SK-N-SH (cell line): ENCODE data around the gene RPUSD3. TPM values are rescaled to one million over a fixed set of nuclear protein-coding genes. Genes with fewer than 3 reads are reported as not detected.
A peak's percentile ranks its signal among the peaks of the same experiment; 100 is the strongest.
"Not testable (repeated sequence)": the region's sequence is repeated elsewhere in the genome, so short reads cannot be mapped to it uniquely, and the experiment has no call there.

ENCODE experiments used
- CTCF ChIA-PET: fragments of 300-600, 350-600 bp; formaldehyde crosslinking; extraction: SDS; loops from one replicate; lab custom pipeline; 2021; lab: Yijun Ruan, JAX
- POLR2A ChIA-PET: fragments of 350-600 bp; sonication (Branson Sonifier 250); formaldehyde crosslinking; extraction: SDS; loops from one replicate; lab custom pipeline; 2020; ENCODE audit warnings: antibody characterized with exemption, inconsistent platforms; lab: Yijun Ruan, JAX
- DNase-seq: peaks from one replicate; pipeline ENCODE4 v3.0.0; 2012
- H2AFZ ChIP-seq: fragments of 200-600 bp; sonication (generic); 2 replicates; pipeline ENCODE4 v1.8.1; 2016; ENCODE audit warnings: antibody characterized with exemption, mild to moderate bottlenecking, low read depth
- H3F3A ChIP-seq: fragments of 200-600 bp; sonication (generic); replicated peaks from 2 replicates; pipeline ENCODE3; 2016; ENCODE audit warnings: antibody characterized with exemption, mild to moderate bottlenecking; ENCODE audit not compliant: insufficient read depth
- H3K27ac ChIP-seq, 2 experiments: fragments of 200-500 bp in 1 of 2; fragments of 200-600 bp in 1 of 2; sonication (Bioruptor generic) in 1 of 2; sonication (generic), shearing (Covaris generic) in 1 of 2; 2 replicates each; pipeline versions ENCODE4 v1.5.1 to v1.6.1; 2014 to 2016; ENCODE audit warnings: low read depth in 2 of 2, inconsistent platforms in 1 of 2, low read length in 1 of 2, mild to moderate bottlenecking in 1 of 2, mixed read lengths in 1 of 2
- H3K27me3 ChIP-seq: fragments of 200-600 bp; sonication (generic), shearing (Covaris generic); 2 replicates; pipeline ENCODE4 v1.6.1; 2016; ENCODE audit warnings: mixed run types; ENCODE audit not compliant: insufficient read depth
- H3K36me3 ChIP-seq, 2 experiments: fragments of 200-500 bp in 1 of 2; fragments of 200-600 bp in 1 of 2; sonication (Bioruptor generic) in 1 of 2; sonication (generic) in 1 of 2; replicated peaks in 1 of 2; 2 replicates each; pipeline versions ENCODE3 to v1.5.1; 2014 to 2016; ENCODE audit warnings: low read length in 1 of 2, mild to moderate bottlenecking in 1 of 2; ENCODE audit not compliant: insufficient read depth in 2 of 2, control insufficient read depth in 1 of 2
- H3K4me1 ChIP-seq, 2 experiments: fragments of 200-500 bp in 1 of 2; fragments of 200-600 bp in 1 of 2; sonication (Bioruptor generic) in 1 of 2; sonication (generic), shearing (Covaris generic) in 1 of 2; 2 replicates each; pipeline versions ENCODE4 v1.5.1 to v1.6.1; 2014 to 2016; ENCODE audit warnings: low read depth in 1 of 2, low read length in 1 of 2, mixed run types in 1 of 2; ENCODE audit not compliant: insufficient read depth in 2 of 2, control insufficient read depth in 1 of 2
- H3K4me2 ChIP-seq: fragments of 200-600 bp; sonication (generic), shearing (Covaris generic); 2 replicates; pipeline ENCODE4 v1.6.1; 2017; ENCODE audit warnings: mixed run types
- H3K4me3 ChIP-seq, 2 experiments: fragments of 200-500 bp in 1 of 2; fragments of 200-600 bp in 1 of 2; sonication (Bioruptor generic) in 1 of 2; sonication (generic), shearing (Covaris generic) in 1 of 2; 2 replicates each; pipeline versions ENCODE4 v1.5.1 to v1.8.1; 2014 to 2016; ENCODE audit warnings: low read depth in 2 of 2, inconsistent platforms in 1 of 2, low read length in 1 of 2, mild to moderate bottlenecking in 1 of 2, mixed read lengths in 1 of 2, moderate library complexity in 1 of 2
- H3K79me2 ChIP-seq: fragments of 200-600 bp; sonication (generic); 2 replicates; pipeline ENCODE4 v1.8.1; 2017; ENCODE audit warnings: mild to moderate bottlenecking; ENCODE audit not compliant: insufficient read depth
- H3K9ac ChIP-seq: fragments of 200-600 bp; sonication (generic); 2 replicates; pipeline ENCODE4 v1.6.1; 2017; ENCODE audit warnings: mixed run types
- H3K9me2 ChIP-seq: fragments of 200-600 bp; sonication (generic); 2 replicates; pipeline ENCODE4 v1.6.1; 2017; ENCODE audit warnings: mixed run types
- H3K9me3 ChIP-seq: fragments of 200-600 bp; sonication (generic); 2 replicates; pipeline ENCODE4 v1.6.1; 2017; ENCODE audit warnings: mixed run types, mild to moderate bottlenecking, moderate library complexity
- H4K20me1 ChIP-seq: fragments of 200-600 bp; sonication (generic); 2 replicates; pipeline ENCODE4 v1.6.1; 2017; ENCODE audit warnings: mild to moderate bottlenecking, mixed run types; ENCODE audit not compliant: insufficient read depth
- CHD2 ChIP-seq: fragments of 150-350 bp; IDR thresholded peaks from 2 replicates; pipeline ENCODE4 v1.6.1; 2018; ENCODE audit warnings: low read length; ENCODE audit not compliant: partially characterized antibody
- EP300 ChIP-seq, 2 experiments: IDR thresholded peaks; 2 replicates each; pipeline versions ENCODE4 v1.4.0 to v1.6.1; 2012; ENCODE audit warnings: borderline replicate concordance in 1 of 2, low read depth in 1 of 2, low read length in 1 of 2
- EZH2phosphoT487 ChIP-seq: fragments of 200-600 bp; sonication (generic); IDR thresholded peaks from 2 replicates; pipeline ENCODE4 v1.6.1; 2017; ENCODE audit warnings: low read depth, mixed run types, mild to moderate bottlenecking, antibody characterized with exemption, moderate library complexity, borderline replicate concordance
- FOXJ3 ChIP-seq: sonication (generic); formaldehyde crosslinking; IDR thresholded peaks from 2 replicates; pipeline ENCODE4 v1.5.1; 2020; ENCODE audit warnings: mild to moderate bottlenecking, missing genetic modification reagents
- FOXM1 ChIP-seq: IDR thresholded peaks from 2 replicates; pipeline ENCODE4 v1.4.0; 2012; ENCODE audit warnings: low read depth, mild to moderate bottlenecking
- GABPA ChIP-seq: IDR thresholded peaks from 2 replicates; pipeline ENCODE4 v1.4.0; 2012; ENCODE audit warnings: low read depth, mild to moderate bottlenecking
- GATA2 ChIP-seq: sonication (generic); formaldehyde crosslinking; IDR thresholded peaks from 2 replicates; pipeline ENCODE4 v1.5.0; 2020; ENCODE audit warnings: mild to moderate bottlenecking, missing genetic modification reagents
- JUND ChIP-seq: IDR thresholded peaks from 2 replicates; pipeline ENCODE4 v1.4.0; 2012
- MAX ChIP-seq: IDR thresholded peaks from 2 replicates; pipeline ENCODE4 v1.4.0; 2012; ENCODE audit warnings: low read depth
- NFIC ChIP-seq: IDR thresholded peaks from 2 replicates; pipeline ENCODE4 v1.4.0; 2012; ENCODE audit warnings: borderline replicate concordance
- POLR2AphosphoS5 ChIP-seq: IDR thresholded peaks from 2 replicates; pipeline ENCODE4 v1.6.1; 2012; ENCODE audit warnings: low read depth, low read length
- RAD21 ChIP-seq: IDR thresholded peaks from 2 replicates; pipeline ENCODE4 v1.6.1; 2012; ENCODE audit warnings: mild to moderate bottlenecking, low read length
- REST ChIP-seq: IDR thresholded peaks from 2 replicates; pipeline ENCODE4 v1.6.1; 2012; ENCODE audit warnings: mild to moderate bottlenecking, low read depth, low read length, moderate library complexity
- SIN3A ChIP-seq: IDR thresholded peaks from 2 replicates; pipeline ENCODE4 v1.6.1; 2012; ENCODE audit warnings: low read depth, mild to moderate bottlenecking, low read length, moderate library complexity, borderline replicate concordance
- TEAD4 ChIP-seq: IDR thresholded peaks from 2 replicates; pipeline ENCODE4 v1.4.0; 2012; ENCODE audit warnings: mild to moderate bottlenecking, borderline replicate concordance; ENCODE audit not compliant: insufficient read depth
- USF2 ChIP-seq: fragments of 150-350 bp; IDR thresholded peaks from 2 replicates; pipeline ENCODE4 v1.6.1; 2017; ENCODE audit warnings: antibody characterized with exemption, low read length, low read depth, borderline replicate concordance
- YY1 ChIP-seq: IDR thresholded peaks from 2 replicates; pipeline ENCODE4 v1.4.0; 2012; ENCODE audit warnings: low read depth, mild to moderate bottlenecking
- WGBS: methylation state at CpG from one replicate; pipeline ENCODE4 v1.1.6; 2017; ENCODE audit warnings: low lambda C conversion rate; 5-methylcytosine and 5-hydroxymethylcytosine counted together
- polyA plus RNA-seq, 3 experiments: library from polyadenylated mRNA; depleted of rRNA; stranded (reverse); fragments of >200 nt; gene quantifications; 2 replicates each; pipeline ENCODE4 v1.2.3, GENCODE V29; 2012
- TF ChIP-seq, protein P1 (sequence below): IDR thresholded peaks from 2 replicates; pipeline ENCODE4 v1.4.0; 2012; ENCODE audit warnings: low read depth, borderline replicate concordance
- TF ChIP-seq, protein P2 (sequence below): IDR thresholded peaks from 2 replicates; pipeline ENCODE4 v1.4.0; 2012; ENCODE audit warnings: low read depth, borderline replicate concordance
- TF ChIP-seq, protein P3 (sequence below): IDR thresholded peaks from 2 replicates; pipeline ENCODE4; 2012

The RPUSD3 gene
- polyA plus RNA-seq, 1 of the 3 experiments (the other 2 are of a cell fraction), result 43.4 TPM

- TF ChIP-seq REST, result no peak
- TF ChIP-seq JUND, result no peak
- TF ChIP-seq RAD21, result no peak
- no peak for TF ChIP-seq GATA2 (CRISPR knock-in tag)
- no peak for TF ChIP-seq NFIC
- TF ChIP-seq, protein P1, sequence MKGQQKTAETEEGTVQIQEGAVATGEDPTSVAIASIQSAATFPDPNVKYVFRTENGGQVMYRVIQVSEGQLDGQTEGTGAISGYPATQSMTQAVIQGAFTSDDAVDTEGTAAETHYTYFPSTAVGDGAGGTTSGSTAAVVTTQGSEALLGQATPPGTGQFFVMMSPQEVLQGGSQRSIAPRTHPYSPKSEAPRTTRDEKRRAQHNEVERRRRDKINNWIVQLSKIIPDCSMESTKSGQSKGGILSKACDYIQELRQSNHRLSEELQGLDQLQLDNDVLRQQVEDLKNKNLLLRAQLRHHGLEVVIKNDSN, result no peak
- no peak for TF ChIP-seq USF2
- no peak for TF ChIP-seq YY1
- TF ChIP-seq SIN3A, result no peak
- TF ChIP-seq, protein P2, sequence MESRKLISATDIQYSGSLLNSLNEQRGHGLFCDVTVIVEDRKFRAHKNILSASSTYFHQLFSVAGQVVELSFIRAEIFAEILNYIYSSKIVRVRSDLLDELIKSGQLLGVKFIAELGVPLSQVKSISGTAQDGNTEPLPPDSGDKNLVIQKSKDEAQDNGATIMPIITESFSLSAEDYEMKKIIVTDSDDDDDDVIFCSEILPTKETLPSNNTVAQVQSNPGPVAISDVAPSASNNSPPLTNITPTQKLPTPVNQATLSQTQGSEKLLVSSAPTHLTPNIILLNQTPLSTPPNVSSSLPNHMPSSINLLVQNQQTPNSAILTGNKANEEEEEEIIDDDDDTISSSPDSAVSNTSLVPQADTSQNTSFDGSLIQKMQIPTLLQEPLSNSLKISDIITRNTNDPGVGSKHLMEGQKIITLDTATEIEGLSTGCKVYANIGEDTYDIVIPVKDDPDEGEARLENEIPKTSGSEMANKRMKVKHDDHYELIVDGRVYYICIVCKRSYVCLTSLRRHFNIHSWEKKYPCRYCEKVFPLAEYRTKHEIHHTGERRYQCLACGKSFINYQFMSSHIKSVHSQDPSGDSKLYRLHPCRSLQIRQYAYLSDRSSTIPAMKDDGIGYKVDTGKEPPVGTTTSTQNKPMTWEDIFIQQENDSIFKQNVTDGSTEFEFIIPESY, result no peak
- no peak for TF ChIP-seq CHD2
- no peak for TF ChIP-seq MAX
- TF ChIP-seq GABPA, result no peak
- no peak for TF ChIP-seq FOXM1
- no peak for TF ChIP-seq EZH2phosphoT487
- TF ChIP-seq, protein P3, sequence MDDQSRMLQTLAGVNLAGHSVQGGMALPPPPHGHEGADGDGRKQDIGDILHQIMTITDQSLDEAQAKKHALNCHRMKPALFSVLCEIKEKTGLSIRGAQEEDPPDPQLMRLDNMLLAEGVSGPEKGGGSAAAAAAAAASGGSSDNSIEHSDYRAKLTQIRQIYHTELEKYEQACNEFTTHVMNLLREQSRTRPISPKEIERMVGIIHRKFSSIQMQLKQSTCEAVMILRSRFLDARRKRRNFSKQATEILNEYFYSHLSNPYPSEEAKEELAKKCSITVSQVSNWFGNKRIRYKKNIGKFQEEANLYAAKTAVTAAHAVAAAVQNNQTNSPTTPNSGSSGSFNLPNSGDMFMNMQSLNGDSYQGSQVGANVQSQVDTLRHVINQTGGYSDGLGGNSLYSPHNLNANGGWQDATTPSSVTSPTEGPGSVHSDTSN, result no peak
- TF ChIP-seq EP300 (IDR thresholded peaks at IDR 0.05; ENCODE audit: borderline replicate concordance in 1 of 2, low read depth in 1 of 2, low read length in 1 of 2), result no peak
- TF ChIP-seq FOXJ3 (CRISPR knock-in tag), result no peak
- no peak for TF ChIP-seq POLR2AphosphoS5
- no peak for TF ChIP-seq TEAD4
- TF ChIP-seq, all 33 proteins: peak for 0
- H3K4me1 ChIP-seq, result peaks cover 2 to 8% of the 10 kb centered on the region in 2 experiments; a peak in 3 of 4 replicates
- peaks cover 12% of the 10 kb centered on the region for H3F3A ChIP-seq
- no peaks in the 10 kb centered on the region for H3K27me3 ChIP-seq
- no peaks in the 10 kb centered on the region for H3K9me3 ChIP-seq
- no peaks in the 10 kb centered on the region for H3K36me3 ChIP-seq
- no peak overlapping the region; a peak in 1 of 4 replicates for H3K27ac ChIP-seq
- POLR2A ChIA-PET, result no interaction called here
- no peak for DNase-seq
- H4K20me1 ChIP-seq, result no peaks in the 10 kb centered on the region
- no peaks in the 10 kb centered on the region for H3K79me2 ChIP-seq
- H2AFZ ChIP-seq, result peak overlapping the region; percentile 46; the same call in 1 of the 2 replicates
- no peaks in the 10 kb centered on the region for H3K9me2 ChIP-seq
- no peak overlapping the region for H3K9ac ChIP-seq
- no peak overlapping the region for H3K4me3 ChIP-seq
- no peak overlapping the region for H3K4me2 ChIP-seq
- CTCF ChIA-PET, result no interaction called here
These were observed 31.6 kb upstream of the RPUSD3 start for GRCh38 chr3:9875448-9875847.

GRCh38 chr3:9872067-9872466 lies 28.3 kb upstream of the RPUSD3 start:
- H3K9me2 ChIP-seq, H3K79me2 ChIP-seq, H3K27ac ChIP-seq, DNase-seq, H3K4me3 ChIP-seq, H3K36me3 ChIP-seq, H3K9me3 ChIP-seq, H3K4me1 ChIP-seq, H3K9ac ChIP-seq, H3K4me2 ChIP-seq, H4K20me1 ChIP-seq, H2AFZ ChIP-seq, H3K27me3 ChIP-seq, POLR2A ChIA-PET: not testable (repeated sequence)
- H3F3A ChIP-seq, result peaks cover 17% of the 10 kb centered on the region
- CTCF ChIA-PET, result interaction anchor here (0.7 kb wide), 1 partner anchor 80 kb away, joined by 4 read pairs; the partner anchor contains the start of gene PRRT3
- 91% methylated on average over 5 of the region's 5 CpGs for WGBS
